H1 (cell line): ENCODE measurements around the gene ILF2. TPM values are rescaled to one million over a fixed set of nuclear protein-coding genes. Genes with fewer than 3 reads are reported as not detected.

ENCODE experiments used
- CHD7 ChIP-seq: fragments of 300-600 bp; sonication (generic); IDR thresholded peaks from 2 replicates; pipeline ENCODE4 v1.7.1; 2012; ENCODE audit warnings: low read length, moderate library complexity, mild to moderate bottlenecking, inconsistent platforms; ENCODE audit not compliant: insufficient replicate concordance
- SIX5 ChIP-seq: IDR thresholded peaks from 2 replicates; pipeline ENCODE4 v1.6.1; 2011; ENCODE audit warnings: mild to moderate bottlenecking, low read depth, low read length
- SRF ChIP-seq: IDR thresholded peaks from 2 replicates; pipeline ENCODE4 v1.6.1; 2011; ENCODE audit warnings: mild to moderate bottlenecking, low read depth, low read length, moderate library complexity
- polyA plus RNA-seq, 7 experiments: library from polyadenylated mRNA; depleted of rRNA in 3 of 7; stranded (reverse) in 5 of 7; unstranded in 2 of 7; fragments of >200 nt in 5 of 7; fragments of 200-250 nt in 2 of 7; gene quantifications; 1 replicate in 5 of 7; 2 replicates in 1 of 7; 4 replicates in 1 of 7; pipeline versions ENCODE4 v1.2.1 to v1.2.3, GENCODE V29; 2011 to 2013; ENCODE audit warnings: missing spikeins in 2 of 7, mixed read lengths in 2 of 7
- total RNA-seq: library from RNA; stranded (reverse); fragmentation: NEBNext Ultra II Directional; extraction: Animal tissue kit (Norgen Biotek cat#: 25700); gene quantifications from 2 replicates; pipeline ENCODE4 v1.2.1, GENCODE V29; 2021

Gene ILF2
- total and polyA plus RNA-seq, 2 of the 8 experiments (the other 6 are each of a cell fraction or from before 2014, with no cell fraction given): 389 to 474 TPM

GRCh38 chr1:153685544-153686340 is 14.9 kb upstream of the ILF2 start (continued):
- TF ChIP-seq CHD7: no peak
- TF ChIP-seq SIX5: no peak
- no peak for TF ChIP-seq SRF
